GM12872 (cell line): ENCODE data around the gene NOL12.

Source experiments
- TF ChIP-seq, protein P1 (sequence below): IDR thresholded peaks from 3 replicates; pipeline ENCODE4 v1.5.1; 2011; ENCODE audit warnings: low read depth, mild to moderate bottlenecking, low read length, moderate library complexity; ENCODE audit not compliant: insufficient read depth

NOL12 gene

DNA sequence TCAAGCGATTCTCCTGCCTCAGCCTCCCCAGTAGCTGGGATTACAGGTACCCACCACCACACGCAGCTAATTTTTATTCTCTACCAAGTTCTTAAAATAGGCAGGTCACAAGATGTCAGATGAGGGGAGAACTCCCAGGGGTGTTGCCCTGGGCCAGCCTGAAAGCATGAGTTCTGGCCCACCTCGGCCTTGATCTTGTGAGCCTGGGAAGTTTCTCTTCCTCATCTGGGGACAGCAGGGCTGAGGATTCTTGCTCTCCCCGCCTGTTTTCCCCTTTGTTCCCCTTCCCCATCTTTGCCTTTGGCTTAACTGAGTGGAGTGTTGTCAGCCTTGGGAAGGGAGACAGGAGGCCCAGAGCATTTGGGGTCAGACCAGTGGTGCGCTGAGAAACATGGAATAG, 24.1 kb upstream of the NOL12 start:
- TF ChIP-seq, protein P1, sequence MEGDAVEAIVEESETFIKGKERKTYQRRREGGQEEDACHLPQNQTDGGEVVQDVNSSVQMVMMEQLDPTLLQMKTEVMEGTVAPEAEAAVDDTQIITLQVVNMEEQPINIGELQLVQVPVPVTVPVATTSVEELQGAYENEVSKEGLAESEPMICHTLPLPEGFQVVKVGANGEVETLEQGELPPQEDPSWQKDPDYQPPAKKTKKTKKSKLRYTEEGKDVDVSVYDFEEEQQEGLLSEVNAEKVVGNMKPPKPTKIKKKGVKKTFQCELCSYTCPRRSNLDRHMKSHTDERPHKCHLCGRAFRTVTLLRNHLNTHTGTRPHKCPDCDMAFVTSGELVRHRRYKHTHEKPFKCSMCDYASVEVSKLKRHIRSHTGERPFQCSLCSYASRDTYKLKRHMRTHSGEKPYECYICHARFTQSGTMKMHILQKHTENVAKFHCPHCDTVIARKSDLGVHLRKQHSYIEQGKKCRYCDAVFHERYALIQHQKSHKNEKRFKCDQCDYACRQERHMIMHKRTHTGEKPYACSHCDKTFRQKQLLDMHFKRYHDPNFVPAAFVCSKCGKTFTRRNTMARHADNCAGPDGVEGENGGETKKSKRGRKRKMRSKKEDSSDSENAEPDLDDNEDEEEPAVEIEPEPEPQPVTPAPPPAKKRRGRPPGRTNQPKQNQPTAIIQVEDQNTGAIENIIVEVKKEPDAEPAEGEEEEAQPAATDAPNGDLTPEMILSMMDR, result no peak

DNA sequence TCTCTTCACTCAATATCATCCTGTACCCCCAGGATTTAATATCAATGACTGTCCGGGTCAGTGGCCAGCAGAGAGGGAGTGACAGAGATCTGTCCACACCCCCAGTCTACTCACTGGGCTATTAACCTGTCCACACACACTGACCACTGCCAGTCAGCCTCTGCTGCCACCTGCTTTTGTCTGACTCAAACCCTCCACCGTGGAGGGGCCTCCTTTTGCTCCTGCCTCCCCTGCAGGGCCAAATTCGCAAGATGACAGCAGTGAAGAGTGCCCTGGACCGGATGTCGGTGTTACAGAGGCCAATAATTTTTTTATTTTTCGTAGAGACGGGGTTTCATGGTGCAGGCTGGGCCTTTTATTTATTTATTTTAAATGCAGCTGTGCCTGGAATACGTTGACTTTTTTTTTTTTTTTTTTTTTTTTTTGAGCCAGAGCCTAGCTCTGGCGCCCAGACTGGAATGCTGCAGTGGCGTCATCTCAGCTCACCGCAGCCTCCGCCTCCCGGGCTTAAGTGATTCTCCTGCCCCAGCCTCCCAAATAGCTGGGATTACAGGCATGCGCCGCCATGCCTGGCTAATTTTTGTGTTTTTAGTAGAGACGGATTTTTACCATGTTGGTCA, 22.5 kb upstream of the NOL12 start:
- TF ChIP-seq, protein P1, result no peak

DNA sequence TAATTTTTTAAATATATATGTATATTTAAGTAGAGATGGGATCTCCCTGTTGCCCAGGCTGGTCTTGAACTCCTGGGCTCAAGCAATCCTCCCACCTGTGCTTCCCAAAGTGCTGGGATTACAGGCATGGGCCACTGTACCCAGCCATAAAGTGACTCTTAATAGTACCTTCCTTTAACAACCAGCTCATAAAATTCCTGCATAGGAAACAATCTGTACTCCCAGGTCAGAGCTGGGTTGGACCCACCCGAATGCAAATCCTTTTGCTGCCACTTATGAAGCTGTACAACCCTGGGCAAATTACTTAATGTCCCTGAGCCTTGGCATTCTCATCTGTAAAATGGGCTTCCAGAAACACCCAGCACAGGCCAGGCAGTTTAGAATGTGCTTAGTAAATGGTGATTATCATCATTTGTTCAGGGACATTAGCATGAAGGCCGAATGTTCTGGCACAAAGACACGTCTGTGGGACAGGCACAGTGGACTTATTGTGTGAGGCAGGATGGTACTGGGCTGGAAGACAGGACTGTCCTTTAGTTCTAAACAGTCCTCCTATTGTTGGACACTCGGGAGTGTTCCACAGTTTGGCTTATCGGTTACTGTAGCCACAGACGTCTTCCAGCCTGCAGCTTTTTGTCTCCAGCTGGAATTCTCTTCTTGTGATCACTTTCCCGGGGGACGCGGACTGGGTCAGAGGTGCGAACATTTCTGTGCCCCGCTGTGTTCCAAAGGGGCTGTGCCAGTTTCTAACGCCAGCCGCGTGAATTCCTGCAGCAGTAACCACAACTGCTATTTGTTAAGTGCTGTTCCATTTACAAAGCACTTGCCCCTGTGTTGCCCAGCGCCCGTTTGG, 21.7 kb upstream of the NOL12 start:
- TF ChIP-seq, protein P1, result no peak

DNA sequence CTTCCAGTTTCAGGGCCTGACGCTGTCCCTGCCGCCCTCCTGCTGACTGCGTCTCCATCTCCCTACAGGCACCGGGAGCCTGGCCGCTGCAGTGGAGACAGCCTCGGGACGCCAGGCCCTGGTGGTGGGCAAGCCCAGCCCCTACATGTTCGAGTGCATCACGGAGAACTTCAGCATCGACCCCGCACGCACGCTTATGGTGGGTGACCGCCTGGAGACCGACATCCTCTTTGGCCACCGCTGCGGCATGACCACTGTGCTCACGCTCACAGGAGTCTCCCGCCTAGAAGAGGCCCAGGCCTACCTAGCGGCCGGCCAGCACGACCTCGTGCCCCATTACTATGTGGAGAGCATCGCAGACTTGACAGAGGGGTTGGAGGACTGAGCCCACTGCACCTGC, 20.7 kb upstream of the NOL12 start:
- TF ChIP-seq, protein P1, result no peak

DNA sequence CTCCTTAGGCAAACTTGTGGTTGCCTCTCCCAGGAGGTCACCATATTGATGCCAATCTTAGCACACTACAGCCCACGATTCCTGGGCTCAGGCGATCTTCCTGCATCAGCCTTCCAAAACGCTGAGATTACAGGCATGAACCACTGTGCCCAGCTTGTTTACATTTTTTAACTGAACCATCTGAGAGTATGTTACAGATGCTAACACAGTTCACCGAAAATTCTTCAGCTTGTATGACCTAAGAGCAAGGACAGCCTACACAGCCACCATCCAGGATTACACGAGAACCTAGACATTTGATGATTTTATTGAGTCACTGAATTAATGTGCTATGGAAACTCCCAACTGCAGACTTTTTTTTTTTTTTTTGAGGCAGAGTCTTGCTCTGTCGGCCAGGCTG, 16.6 kb upstream of the NOL12 start:
- TF ChIP-seq, protein P1, result no peak

DNA sequence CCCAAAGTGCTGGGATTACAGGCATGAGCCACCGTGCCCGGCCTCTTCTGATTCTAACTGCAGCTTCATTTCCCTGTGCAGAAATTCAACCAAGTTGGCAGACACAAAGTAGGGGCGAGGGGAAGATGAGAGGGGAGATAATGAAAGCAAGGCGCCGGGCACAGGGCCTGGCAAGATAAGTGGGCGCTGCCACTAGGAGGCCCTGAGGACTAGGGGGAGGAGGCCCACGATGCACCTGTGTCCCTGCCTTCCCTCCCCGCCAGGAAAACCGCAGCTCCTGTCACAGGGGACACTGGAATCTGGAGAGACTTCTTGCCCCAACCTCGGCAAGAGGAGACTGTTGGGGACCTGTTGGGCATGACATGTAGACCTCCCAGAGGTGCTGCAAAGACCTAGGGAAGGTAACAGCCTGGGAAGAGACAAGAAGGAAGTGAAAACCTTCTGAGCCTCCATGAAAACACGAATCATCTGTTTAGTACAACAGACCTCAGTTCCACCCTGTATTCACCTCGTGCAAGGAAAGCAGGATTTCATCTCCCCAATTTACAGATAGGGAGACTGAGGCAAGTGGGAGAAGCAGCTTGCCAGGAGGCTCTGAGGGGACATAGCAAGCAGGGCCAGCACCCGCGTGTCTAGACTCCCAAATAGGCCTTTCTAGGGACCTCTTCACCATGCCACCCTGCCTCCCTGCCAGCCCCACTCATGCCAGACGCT, 13.8 kb upstream of the NOL12 start:
- TF ChIP-seq, protein P1, result peak; percentile 27; the same call in 1 of the 3 replicates

DNA sequence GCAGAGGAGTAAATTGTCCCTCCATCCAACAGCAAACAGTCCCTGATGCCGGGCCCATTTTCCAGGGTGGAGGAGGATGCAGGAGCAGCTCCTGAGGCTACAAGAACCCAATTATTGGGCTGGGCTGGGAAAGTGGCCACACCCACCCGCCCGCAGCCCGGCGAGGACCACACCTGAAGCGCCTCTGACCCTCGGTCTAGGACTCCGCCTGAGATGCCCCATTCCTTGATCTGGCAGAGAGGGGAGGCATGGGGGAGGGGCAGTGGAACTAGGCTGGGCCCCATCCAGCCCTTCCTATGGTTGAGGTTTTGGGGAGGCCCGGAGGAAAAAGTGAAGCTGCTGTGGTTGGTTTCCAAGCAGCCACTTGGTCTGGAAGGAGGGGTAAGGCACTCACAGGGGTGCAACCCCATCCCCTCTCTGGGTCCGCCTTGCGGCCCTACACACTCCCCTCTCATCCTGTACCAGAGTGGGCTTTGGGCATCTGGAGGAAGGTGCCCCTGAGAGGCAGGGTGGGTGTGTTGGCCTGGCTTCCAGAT, 13.2 kb upstream of the NOL12 start:
- TF ChIP-seq, protein P1, result no peak
